Measurements from ENCODE around the gene SUPT7L.

The SUPT7L gene

DNA sequence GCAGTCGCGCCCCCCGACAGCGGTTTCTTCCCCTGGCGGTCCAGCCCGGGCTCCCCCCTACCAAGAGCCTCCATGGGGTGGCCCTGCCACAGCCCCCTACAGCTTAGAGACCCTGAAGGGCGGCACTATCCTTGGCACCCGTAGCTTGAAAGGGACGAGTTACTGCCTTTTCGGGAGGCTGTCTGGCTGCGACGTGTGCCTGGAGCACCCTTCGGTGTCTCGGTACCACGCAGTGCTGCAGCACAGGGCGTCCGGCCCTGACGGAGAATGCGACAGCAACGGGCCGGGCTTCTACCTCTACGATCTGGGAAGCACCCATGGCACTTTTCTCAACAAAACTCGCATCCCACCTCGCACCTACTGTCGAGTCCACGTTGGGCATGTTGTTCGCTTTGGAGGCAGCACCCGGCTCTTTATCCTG lies 750 bp upstream of the SUPT7L start:
- Histone ChIP-seq H3K27ac (ENCODE audit: low read depth, low read length, poor library complexity, severe bottlenecking) (peak overlapping the region; percentile 74), H3K79me2 (ENCODE audit: insufficient read depth, low read length) (peaks cover 25% of the 10 kb centered on the region), H3K4me3 (ENCODE audit: low read depth, low read length, poor library complexity, severe bottlenecking) (peak overlapping the region; percentile 74), H3K36me3 (ENCODE audit: insufficient read depth, low read length) (peaks cover 42% of the 10 kb centered on the region; the same call in 1 of the 2 replicates), H3K4me1 (ENCODE audit: insufficient read depth, low read length, severe bottlenecking) (peaks cover 30% of the 10 kb centered on the region), H3K9me3 (ENCODE audit: low read length) (no peaks in the 10 kb centered on the region), H2AFZ (ENCODE audit: low read length) (peak overlapping the region; percentile 11), H3K27me3 (ENCODE audit: insufficient read depth, low read length) (no peaks in the 10 kb centered on the region), H3K4me2 (ENCODE audit: low read length) (peak overlapping the region; percentile 94), H3K9me2 (ENCODE audit: low read depth, low read length) (no peaks in the 10 kb centered on the region), H3F3A (ENCODE audit: insufficient read depth, low read length) (no peaks in the 10 kb centered on the region), H3K9ac (ENCODE audit: low read length) (peak overlapping the region; percentile 76), H4K20me1 (ENCODE audit: insufficient read depth, low read length) (no peaks in the 10 kb centered on the region)
- no peak for TF ChIP-seq EZH2 (IDR thresholded peaks at IDR 0.05; ENCODE audit: borderline replicate concordance, low read length)
- peak; percentile 20; the same call in 1 of the 2 replicates for TF ChIP-seq CTCF (IDR thresholded peaks at IDR 0.05; ENCODE audit: low read length)

- Histone ChIP-seq H3K9me2 (ENCODE audit: low read depth, low read length) (no peaks in the 10 kb centered on the region), H3K79me2 (ENCODE audit: insufficient read depth, low read length) (peaks cover 25% of the 10 kb centered on the region), H3K36me3 (ENCODE audit: insufficient read depth, low read length) (peaks cover 46% of the 10 kb centered on the region)
Measured at GRCh38 chr2:27661371-27661770, 2.0 kb downstream of the SUPT7L start.

GRCh38 chr2:27655155-27655951 lies 8.1 kb downstream of the SUPT7L start:
- Histone ChIP-seq H3K27me3 (ENCODE audit: insufficient read depth, low read length) (no peaks in the 10 kb centered on the region), H3K9ac (ENCODE audit: low read length) (no peak overlapping the region), H3K36me3 (ENCODE audit: insufficient read depth, low read length) (peaks cover 83% of the 10 kb centered on the region), H3F3A (ENCODE audit: insufficient read depth, low read length) (no peaks in the 10 kb centered on the region), H2AFZ (ENCODE audit: low read length) (no peak overlapping the region), H3K9me3 (ENCODE audit: low read length) (no peaks in the 10 kb centered on the region), H3K4me3 (ENCODE audit: low read depth, low read length, poor library complexity, severe bottlenecking) (no peak overlapping the region), H3K79me2 (ENCODE audit: insufficient read depth, low read length) (no peaks in the 10 kb centered on the region), H3K9me2 (ENCODE audit: low read depth, low read length) (no peaks in the 10 kb centered on the region), H4K20me1 (ENCODE audit: insufficient read depth, low read length) (no peaks in the 10 kb centered on the region), H3K4me1 (ENCODE audit: insufficient read depth, low read length, severe bottlenecking) (no peaks in the 10 kb centered on the region), H3K4me2 (ENCODE audit: low read length) (no peak overlapping the region), H3K27ac (ENCODE audit: low read depth, low read length, poor library complexity, severe bottlenecking) (no peak overlapping the region)
- no peak for TF ChIP-seq EZH2 (IDR thresholded peaks at IDR 0.05; ENCODE audit: borderline replicate concordance, low read length)
- TF ChIP-seq CTCF (IDR thresholded peaks at IDR 0.05; ENCODE audit: low read length), result no peak

More at GRCh38 chr2:27661371-27661770, 2.0 kb downstream of the SUPT7L start:
- Histone ChIP-seq H3K4me1 (ENCODE audit: insufficient read depth, low read length, severe bottlenecking) (peaks cover 30% of the 10 kb centered on the region), H3K4me3 (ENCODE audit: low read depth, low read length, poor library complexity, severe bottlenecking) (no peak overlapping the region), H3K9me3 (ENCODE audit: low read length) (no peaks in the 10 kb centered on the region), H3F3A (ENCODE audit: insufficient read depth, low read length) (no peaks in the 10 kb centered on the region), H3K9ac (ENCODE audit: low read length) (no peak overlapping the region), H3K27me3 (ENCODE audit: insufficient read depth, low read length) (no peaks in the 10 kb centered on the region), H4K20me1 (ENCODE audit: insufficient read depth, low read length) (no peaks in the 10 kb centered on the region), H3K4me2 (ENCODE audit: low read length) (no peak overlapping the region), H2AFZ (ENCODE audit: low read length) (no peak overlapping the region), H3K27ac (ENCODE audit: low read depth, low read length, poor library complexity, severe bottlenecking) (no peak overlapping the region)
- TF ChIP-seq CTCF (IDR thresholded peaks at IDR 0.05; ENCODE audit: low read length), result no peak
- no peak for TF ChIP-seq EZH2 (IDR thresholded peaks at IDR 0.05; ENCODE audit: borderline replicate concordance, low read length)
